AG10803 (cell line): ENCODE data around the gene C1orf52.
"Not testable (repeated sequence)": the region's sequence is repeated elsewhere in the genome, so short reads cannot be mapped to it uniquely, and the experiment has no call there.

Experiments used
- DNase-seq: peaks from one replicate; pipeline ENCODE4 v3.0.0; 2010; ENCODE audit warnings: low read depth
- H3K4me3 ChIP-seq: 2 replicates; pipeline ENCODE4 v1.5.1; 2011; ENCODE audit warnings: mild to moderate bottlenecking, low read length, control low read depth
- CTCF ChIP-seq: conservative IDR thresholded peaks from 2 replicates; pipeline ENCODE4 v1.5.1; 2011; ENCODE audit warnings: mild to moderate bottlenecking, low read length, control low read depth, inconsistent platforms

C1orf52 gene

GRCh38 chr1:85268801-85269585, 9.5 kb upstream of the C1orf52 start:
- no peak overlapping the region for H3K4me3 ChIP-seq
- DNase-seq = no peak
- no peak for TF ChIP-seq CTCF

- H3K4me3 ChIP-seq = no peak overlapping the region
- DNase-seq = no peak
- no peak for TF ChIP-seq CTCF
These were observed 7.9 kb upstream of the C1orf52 start for GRCh38 chr1:85267313-85267712.

GRCh38 chr1:85264150-85264549, 4.7 kb upstream of the C1orf52 start:
- TF ChIP-seq CTCF = no peak
- DNase-seq = no peak
- H3K4me3 ChIP-seq = no peak overlapping the region

- DNase-seq = no peak
- H3K4me3 ChIP-seq = no peak overlapping the region
- no peak for TF ChIP-seq CTCF
These were observed 3.5 kb upstream of the C1orf52 start for GRCh38 chr1:85262985-85263384.

GRCh38 chr1:85259912-85260274, 431 bp upstream of the C1orf52 start:
- DNase-seq = peak; percentile 80
- no peak for TF ChIP-seq CTCF
- H3K4me3 ChIP-seq = peak overlapping the region; percentile 89

- 0 out of 2 replicates have a peak, but pooled peaks have one; percentile 27 for TF ChIP-seq CTCF
- peak; percentile 62 for DNase-seq
These were observed 835 bp downstream of the C1orf52 start for GRCh38 chr1:85258536-85259117.

GRCh38 chr1:85249042-85249441, 10.4 kb downstream of the C1orf52 start:
- not testable (repeated sequence) for H3K4me3 ChIP-seq, DNase-seq

More at GRCh38 chr1:85258536-85259117, 835 bp downstream of the C1orf52 start:
- peak overlapping the region; percentile 89 for H3K4me3 ChIP-seq
